ENCODE measurements around the gene TMEM150B.

TMEM150B gene

DNA sequence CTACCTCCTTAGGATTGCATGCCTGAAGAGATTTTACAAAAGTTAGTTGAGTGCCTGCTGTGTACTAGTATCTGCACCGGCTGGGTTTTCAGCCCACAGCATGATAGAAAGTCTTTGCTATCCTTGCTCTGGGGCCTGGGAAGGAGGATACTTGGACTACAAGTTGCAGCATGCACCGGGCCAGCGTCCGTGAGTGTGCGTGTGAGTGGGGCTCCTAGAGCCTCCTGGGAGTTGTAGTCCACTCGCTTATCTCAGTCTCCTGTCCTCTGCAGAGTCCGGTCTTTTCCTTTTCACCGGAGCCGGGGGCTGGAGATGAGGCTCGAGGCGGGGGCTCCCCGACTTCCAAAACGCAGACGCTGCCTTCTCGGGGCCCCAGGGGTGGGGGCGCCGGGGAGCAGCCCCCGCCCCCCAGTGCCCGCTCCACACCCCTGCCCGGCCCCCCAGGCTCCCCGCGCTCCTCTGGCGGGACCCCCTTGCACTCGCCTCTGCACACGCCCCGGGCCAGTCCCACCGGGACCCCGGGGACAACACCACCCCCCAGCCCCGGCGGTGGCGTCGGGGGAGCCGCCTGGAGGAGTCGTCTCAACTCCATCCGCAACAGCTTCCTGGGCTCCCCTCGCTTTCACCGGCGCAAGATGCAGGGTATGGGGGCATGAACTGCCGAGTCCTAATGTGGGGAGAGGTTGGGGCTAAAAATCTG is 20.7 kb downstream of the TMEM150B start:
- peak in 1 of 2 donors; percentile 37 for DNase-seq

GRCh38 chr19:55303477-55303876 is 21.7 kb downstream of the TMEM150B start:
- no peak for DNase-seq

DNA sequence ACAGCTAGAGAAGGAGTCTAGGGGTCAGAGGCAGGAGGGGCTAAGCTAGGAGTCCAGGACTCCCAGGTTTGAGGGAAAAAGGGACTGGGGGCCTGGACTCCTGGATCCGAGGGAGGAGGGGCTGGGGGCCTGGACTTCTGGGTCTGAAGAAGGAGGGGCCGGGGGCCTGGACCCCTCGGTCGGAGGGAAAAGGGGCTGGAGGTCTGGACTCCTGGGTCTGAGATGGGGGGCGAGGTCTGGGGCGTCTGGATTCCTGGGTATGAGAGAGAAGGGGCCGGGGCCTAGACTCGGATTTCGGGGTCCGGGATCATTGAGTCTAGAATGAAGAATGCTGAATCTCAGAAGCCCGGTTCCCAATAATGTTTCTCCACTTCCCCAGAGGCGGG is 22.8 kb downstream of the TMEM150B start:
- DNase-seq = no peak

DNA sequence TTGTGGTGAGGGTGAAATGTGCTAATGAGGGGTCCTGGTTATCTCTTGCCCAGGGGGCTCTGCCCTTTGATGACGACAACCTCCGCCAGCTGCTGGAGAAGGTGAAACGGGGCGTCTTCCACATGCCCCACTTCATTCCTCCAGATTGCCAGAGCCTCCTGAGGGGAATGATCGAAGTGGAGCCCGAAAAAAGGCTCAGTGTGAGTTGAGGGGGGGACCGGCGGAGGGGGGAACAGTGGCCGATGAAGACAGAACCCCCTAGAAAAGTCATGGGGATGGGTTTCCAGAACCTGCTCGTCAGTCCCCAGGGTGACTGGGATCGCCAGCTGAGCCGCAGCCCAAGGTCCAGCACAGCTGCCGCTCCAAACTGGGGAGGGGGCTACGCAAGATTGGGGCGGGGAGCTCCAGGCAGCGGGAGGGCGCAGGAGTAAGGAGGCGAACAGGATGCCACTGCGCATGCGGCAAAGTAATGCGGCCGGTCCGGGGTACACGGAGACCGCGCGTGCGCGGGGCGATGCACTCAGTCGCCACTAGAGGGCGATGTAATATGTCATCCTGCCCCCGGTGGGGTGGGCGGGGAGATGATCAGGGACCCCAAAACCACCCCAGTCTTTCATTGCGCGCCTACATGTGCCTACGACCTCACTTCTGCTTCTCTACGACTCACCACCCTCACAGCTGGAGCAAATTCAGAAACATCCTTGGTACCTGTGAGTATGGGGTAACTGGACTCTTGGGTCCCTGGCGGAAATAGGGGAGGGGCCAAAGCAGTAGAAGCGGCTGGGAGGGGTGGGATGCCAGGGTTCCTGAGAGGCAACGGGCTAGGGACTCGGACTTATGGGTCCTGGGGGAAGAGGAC is 23.5 kb downstream of the TMEM150B start:
- peak; percentile 92 to 93 for DNase-seq

- no peak for DNase-seq
Measured at GRCh38 chr19:55300886-55301458, 24.2 kb downstream of the TMEM150B start.

GRCh38 chr19:55299991-55300390 is 25.1 kb downstream of the TMEM150B start:
- DNase-seq = no peak

DNA sequence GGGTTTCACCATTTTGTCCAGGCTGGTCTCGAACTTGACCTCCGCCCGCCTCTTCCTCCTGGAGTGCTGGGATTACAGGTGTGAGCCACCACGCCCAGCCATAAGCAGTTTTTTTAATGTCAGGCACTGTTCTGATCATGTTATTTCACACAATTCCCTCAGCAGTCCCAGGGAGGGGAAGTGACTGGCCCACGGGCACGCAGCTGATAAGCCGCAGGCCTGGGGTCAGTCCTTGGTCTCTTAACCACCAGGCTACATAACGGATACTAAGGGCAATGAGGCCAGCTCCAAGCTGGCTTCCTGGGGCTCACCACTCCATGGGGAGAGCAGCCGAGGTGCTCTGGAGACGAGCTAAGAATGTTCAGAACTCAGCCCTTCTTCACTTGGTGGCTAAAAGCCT is 27.9 kb downstream of the TMEM150B start:
- no peak for DNase-seq

GRCh38 chr19:55289117-55289796 is 35.9 kb downstream of the TMEM150B start:
- no peak for DNase-seq

DNA sequence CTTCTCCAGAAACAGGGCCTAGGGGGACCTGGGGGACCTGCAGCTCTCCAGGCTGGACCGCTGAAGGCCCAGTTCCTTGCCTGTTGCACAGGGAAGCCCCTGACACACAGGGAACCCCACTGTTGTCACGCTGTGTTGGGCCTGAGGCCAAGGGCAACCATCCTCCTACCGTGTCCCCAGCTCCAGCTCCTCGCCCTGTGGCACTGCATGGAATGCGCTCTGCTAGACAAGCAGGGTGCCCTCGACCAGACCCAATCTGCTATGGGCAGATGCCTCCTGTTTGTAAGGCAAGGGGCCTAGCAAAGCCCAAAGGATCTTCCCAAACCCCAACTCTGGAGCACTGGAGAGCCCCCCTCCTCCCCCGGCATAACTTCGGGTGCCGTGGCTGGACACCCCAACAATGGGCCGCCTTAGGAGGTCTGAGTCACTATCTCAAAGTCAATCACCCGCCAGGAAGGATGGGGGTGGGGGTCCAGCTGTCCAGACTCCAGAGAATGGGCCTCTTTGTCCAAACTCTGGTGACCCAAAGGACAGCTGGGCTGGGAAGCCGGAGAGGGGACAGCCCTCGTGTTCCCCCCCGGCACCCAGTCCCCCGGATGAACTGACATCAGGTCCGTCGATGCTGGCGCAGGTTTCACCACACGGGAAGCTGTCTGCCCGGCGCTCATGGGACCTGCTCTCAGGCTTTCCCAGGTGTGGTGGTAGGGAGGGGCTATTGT is 37.6 kb downstream of the TMEM150B start:
- no peak for DNase-seq

DNA sequence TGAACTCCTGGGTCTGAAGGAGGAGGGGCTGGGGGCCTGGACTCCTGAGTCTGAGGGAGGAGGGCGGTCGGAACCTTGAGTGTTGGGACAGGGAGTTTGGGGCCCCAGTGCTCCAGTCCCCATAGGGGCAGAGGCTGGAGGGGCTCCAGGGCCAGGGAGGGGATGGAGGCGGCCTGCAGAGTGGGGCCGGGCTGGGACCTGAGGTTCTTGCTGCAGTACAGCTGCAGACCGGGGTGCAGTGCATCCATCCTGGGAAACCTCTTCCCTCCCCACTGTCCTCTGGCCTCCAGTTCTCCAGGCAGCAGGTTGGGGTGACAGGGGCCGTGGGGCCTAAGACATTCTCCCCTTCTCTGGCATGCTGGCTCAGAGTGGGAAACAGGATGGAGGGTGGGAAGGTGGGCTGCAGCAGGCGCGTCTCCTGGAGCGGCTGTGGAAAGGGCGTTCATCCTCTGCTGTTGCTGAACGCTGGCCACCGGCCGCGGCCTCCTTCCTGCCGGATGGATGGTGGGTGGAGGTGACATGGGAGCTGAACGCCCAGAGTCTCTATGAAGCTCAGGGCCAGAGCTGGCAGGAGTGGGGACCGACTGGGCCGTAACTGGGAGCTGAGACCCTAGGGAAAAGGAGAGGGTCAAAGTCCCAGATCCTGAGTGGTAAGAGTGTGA is 39.8 kb downstream of the TMEM150B start:
- DNase-seq = no peak

DNA sequence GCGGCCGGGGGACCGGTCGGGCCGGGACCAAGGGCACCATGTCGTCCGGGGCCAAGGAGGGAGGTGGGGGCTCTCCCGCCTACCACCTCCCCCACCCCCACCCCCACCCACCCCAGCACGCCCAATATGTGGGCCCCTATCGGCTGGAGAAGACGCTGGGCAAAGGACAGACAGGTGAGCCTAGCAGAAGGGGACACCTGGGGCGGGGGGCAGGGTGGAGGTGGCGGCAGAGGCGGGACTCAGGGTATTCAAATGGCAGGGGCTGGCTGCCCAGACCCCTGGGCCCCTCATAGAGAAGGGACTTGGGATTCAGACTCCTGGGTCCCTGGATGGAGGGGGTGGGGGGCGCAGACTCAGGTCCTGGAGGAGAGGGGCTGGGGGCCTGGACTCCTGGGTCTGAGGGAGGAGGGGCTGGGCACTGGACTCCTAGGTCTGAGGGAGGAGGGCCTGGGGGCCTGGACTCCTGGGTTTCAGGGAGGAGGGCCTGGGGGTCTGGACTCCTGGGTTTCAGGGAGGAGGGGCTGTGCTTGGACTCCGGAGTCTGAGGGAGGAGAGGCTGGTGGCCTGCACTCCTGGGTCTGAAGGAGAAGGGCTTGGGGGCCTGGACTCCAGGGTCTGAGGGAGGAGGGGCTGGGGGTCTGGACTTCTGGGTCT is 40.6 kb downstream of the TMEM150B start:
- DNase-seq = no peak

DNA sequence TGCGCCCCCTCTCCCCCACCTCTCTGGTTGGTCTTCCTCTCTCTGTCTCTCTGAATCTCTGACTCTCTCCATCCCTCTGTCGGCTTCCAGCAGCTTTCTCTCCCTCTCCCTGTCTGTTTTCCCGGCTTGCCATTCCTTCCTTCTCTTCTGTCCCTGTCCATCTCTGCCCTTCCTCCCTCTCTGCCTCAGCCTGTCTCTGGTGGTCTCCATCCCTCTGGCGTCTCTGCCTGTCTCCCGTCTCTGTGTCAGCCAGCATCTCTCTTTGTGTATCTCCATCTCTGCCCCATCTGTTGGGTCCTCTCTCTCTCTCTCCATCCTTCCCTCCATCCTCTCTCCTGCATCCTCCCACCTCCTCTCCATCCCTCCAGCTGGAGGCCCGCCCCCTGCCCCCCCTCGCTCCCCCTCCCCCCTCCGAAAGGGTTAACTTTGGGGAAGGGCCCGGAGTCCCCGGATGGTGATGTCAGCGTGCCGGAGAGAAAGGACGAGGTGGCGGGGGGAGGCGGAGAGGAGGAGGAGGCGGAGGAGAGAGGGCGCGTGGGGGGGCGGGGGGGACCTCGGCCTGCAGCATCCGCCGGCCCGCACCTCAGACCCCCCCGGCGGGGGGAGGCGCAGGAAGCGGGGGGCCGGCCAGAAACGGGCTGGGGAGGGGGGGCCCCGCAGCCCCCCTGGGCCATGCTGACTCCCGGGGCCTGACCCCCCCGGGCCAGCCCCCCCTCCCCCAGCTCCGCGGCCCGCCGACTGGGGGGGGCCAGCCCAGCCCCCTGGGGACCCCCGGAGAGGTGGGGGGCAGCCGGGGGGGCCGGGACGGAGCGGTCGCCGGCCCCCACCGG is 41.4 kb downstream of the TMEM150B start, which contains the start of gene BRSK1:
TSS of gene BRSK1 (plus strand) at position 450 of the 830 bp plus-strand sequence. CDS start 446 bp downstream, outside the sequence.
- DNase-seq = peak; percentile 53 to 70

- peak; percentile 98 for DNase-seq
Measured at GRCh38 chr19:55279770-55280643, 45.1 kb downstream of the TMEM150B start, which contains the start of gene HSPBP1. Gene HSPBP1, minus strand, starts transcription at chr19:55280110. Its CDS starts 502 bp downstream, at chr19:55279608.

DNA sequence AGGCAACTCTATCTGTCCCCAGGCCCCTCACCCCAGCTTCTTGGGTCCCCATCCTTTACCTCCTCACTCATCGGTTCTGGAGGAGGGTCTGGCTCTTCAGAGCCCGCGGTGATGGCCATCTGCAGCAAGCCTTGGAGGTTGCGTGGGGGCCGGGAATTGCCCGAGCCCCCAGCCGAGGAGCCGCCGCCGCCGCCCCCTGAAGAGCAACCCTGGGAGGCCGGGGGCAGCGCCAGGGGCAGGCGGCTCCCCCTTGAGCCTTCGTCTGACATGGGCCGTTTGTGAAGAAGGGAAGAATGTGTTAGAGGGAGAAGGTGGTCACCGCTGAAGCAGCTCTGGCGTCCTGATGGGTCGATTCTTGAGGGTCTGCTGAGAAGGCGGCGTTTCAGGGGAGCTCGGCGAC is 45.8 kb downstream of the TMEM150B start:
- DNase-seq = no peak

DNA sequence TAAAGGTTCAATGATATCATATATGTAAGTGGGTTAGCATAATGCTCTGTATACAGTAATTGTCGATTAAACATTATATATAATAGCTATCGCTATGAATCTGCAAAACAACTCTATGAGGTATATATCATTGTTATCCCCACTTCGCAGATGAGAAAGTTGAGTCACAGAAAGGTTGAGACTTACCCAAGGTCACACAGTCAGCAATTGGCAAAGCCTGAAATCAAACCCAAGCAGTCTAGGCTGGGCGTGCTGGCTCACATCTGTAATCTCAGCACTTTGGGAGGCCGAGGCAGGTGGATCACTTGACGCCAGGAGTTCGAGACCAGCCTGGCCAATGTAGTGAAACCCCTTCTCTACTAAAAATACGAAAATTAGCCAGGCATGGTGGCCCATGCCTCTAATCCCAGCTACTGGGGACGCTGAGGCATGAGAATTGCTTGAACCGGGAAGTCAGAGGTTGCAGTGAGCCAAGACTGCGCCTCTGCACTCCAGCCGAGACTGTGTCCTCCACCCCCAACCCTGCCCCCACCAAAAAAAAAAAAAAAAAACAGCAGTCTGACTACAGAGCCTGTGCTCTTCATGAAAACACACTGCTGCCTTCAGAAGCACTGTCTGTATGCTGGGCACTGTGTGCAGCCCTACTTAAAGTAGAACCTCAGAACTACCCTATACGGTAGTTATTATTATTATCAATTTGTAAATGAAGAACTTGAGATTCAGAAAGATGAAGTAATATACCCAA is 46.6 kb downstream of the TMEM150B start:
- no peak for DNase-seq

- no peak for DNase-seq
Measured at GRCh38 chr19:55277494-55277893, 47.6 kb downstream of the TMEM150B start.

- DNase-seq = peak in 1 of 2 donors; percentile 39
Measured at GRCh38 chr19:55276720-55277430, 48.3 kb downstream of the TMEM150B start.

Data from CD4-positive, alpha-beta T cell treated with Interferon alpha-2 for 1 hour (primary cell).